ENCODE results near the gene RIPK1.

The RIPK1 gene

GRCh38 chr6:3036861-3037637, 31.2 kb upstream of the RIPK1 start:
- TF ChIP-seq CTCF (IDR thresholded peaks at IDR 0.05; ENCODE audit: borderline replicate concordance, control extremely low read depth, extremely low read depth, insufficient read depth, missing control alignments) = no peak
- in situ Hi-C loops (cut with MboI; ENCODE audit: low sequenced_read_pairs, unreplicated experiment) = no loop called here

DNA sequence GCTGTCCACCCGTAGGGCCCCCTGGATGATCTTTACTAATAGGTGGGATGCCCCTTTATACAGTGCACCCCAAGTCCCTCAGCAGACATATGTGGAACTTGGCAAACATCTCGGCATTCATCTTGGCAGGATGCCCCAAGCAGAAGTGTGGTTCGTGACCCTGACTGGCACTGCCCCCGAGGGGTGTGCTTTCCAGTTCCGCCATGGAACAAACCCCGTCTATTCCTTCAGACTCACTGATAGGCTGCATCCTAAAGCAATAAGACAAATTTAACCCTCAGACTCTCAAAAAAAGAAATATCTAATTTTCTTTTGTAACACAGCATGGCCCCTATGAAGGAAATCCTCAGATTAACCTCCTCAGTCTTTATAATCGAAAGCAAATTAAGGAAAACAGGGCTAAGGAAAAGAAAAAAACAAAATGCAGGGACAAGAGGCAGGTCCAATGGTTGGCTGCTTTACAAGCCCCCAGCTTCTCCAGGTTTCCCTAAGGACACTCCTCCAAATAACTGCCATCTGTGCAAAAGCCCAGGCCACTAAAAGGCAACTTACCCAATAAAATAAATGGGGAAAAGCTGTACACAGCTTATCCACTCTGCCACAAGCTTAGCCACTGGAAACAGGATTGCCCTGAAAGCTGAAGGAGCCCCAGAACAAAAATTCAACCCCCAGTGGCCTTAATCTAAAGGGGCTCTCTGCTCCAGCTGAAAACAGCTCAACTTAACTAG, 30.5 kb upstream of the RIPK1 start:
- no peak for DNase-seq (ENCODE audit: low spot score)
- no peak for TF ChIP-seq CTCF (IDR thresholded peaks at IDR 0.05; ENCODE audit: borderline replicate concordance, control extremely low read depth, extremely low read depth, insufficient read depth, missing control alignments)
- in situ Hi-C loops (cut with MboI; ENCODE audit: low sequenced_read_pairs, unreplicated experiment) = no loop called here

More at GRCh38 chr6:3036861-3037637, 31.2 kb upstream of the RIPK1 start:
- no peak for DNase-seq (ENCODE audit: low spot score)

DNA sequence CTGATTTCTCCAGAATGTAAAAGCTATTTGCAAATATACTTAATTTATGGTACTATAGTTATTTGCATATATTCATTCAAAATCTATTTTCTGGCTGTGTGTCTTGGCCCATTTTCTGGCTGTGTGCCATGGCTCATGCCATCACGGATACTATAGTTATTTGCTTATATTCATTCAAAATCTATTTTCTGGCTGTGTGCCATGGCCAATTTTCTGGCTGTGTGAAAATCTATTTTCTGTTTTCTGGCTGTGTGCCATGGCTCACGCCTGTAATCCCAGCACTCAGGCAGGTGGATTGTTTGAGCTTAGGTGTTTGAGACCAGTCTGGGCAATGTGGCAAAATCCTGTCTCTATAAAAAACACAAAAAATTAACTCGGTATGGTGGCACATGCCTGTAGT, 28.9 kb upstream of the RIPK1 start:
- no peak for DNase-seq (ENCODE audit: low spot score)
- in situ Hi-C loops (cut with MboI; ENCODE audit: low sequenced_read_pairs, unreplicated experiment) = no loop called here
- TF ChIP-seq CTCF (IDR thresholded peaks at IDR 0.05; ENCODE audit: borderline replicate concordance, control extremely low read depth, extremely low read depth, insufficient read depth, missing control alignments) = no peak

DNA sequence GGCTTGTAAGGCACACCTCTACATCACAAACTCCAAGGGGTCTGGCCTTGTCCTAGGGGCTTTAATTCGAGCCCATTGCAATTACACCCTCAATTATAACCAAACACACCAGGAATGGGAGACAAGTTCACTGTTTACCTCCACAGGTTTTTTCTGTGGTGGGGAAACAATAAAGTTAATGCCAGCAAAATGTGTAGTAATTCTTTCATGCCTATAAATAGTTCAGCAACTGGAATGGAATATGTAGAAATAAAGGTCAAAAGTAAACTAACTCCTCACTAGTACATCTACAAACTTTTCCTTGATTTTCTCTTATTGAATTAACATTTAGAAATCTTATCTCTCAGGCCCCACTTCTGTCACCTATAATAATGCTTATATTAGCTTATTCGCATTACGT, 27.1 kb upstream of the RIPK1 start:
- TF ChIP-seq CTCF (IDR thresholded peaks at IDR 0.05; ENCODE audit: borderline replicate concordance, control extremely low read depth, extremely low read depth, insufficient read depth, missing control alignments) = no peak
- in situ Hi-C loops (cut with MboI; ENCODE audit: low sequenced_read_pairs, unreplicated experiment) = no loop called here
- no peak for DNase-seq (ENCODE audit: low spot score)

GRCh38 chr6:3041606-3042005, 26.7 kb upstream of the RIPK1 start:
- TF ChIP-seq CTCF (IDR thresholded peaks at IDR 0.05; ENCODE audit: borderline replicate concordance, control extremely low read depth, extremely low read depth, insufficient read depth, missing control alignments) = no peak
- no peak for DNase-seq (ENCODE audit: low spot score)
- in situ Hi-C loops (cut with MboI; ENCODE audit: low sequenced_read_pairs, unreplicated experiment) = no loop called here

DNA sequence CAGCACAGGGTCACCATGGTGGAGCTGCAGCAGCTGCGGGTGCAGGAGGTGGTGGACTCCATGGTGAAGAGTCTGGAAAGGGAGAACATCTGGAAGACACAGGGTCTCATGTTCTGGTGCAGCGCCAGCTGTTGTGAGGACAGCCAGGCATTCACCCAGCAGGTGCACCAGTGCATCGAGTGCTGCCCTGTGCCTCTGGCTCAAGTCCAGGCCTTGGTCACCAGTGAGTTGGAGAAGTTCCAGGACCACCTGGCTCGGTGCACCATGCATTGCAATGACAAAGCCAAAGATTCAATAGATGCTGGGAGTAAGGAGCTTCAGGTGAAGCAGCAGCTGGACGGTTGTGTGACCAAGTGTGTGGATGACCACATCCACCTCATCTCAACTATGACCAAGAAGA, 22.9 kb upstream of the RIPK1 start:
- DNase-seq (ENCODE audit: low spot score) = no peak
- in situ Hi-C loops (cut with MboI; ENCODE audit: low sequenced_read_pairs, unreplicated experiment) = loop anchor here (5.0 kb wide), 1 partner anchor 33 kb away; no protein-coding TSS in a partner anchor
- TF ChIP-seq CTCF (IDR thresholded peaks at IDR 0.05; ENCODE audit: borderline replicate concordance, control extremely low read depth, extremely low read depth, insufficient read depth, missing control alignments) = no peak
